22Rv1 (cell line): ENCODE measurements around the gene SLC22A15.

Experiments
- H3K27ac ChIP-seq: fragments of 450-650 bp; 2 replicates; pipeline ENCODE4 v1.5.1; 2017
- CTCF ChIP-seq: fragments of 450-650 bp; IDR thresholded peaks from 2 replicates; pipeline ENCODE4 v1.5.1; 2017; ENCODE audit warnings: mild to moderate bottlenecking
- ZFX ChIP-seq: fragments of 450-650 bp; IDR thresholded peaks from 2 replicates; pipeline ENCODE4 v1.6.1; 2017; ENCODE audit warnings: antibody characterized with exemption, borderline replicate concordance

The SLC22A15 gene

GRCh38 chr1:116001739-116002487 is 25.6 kb downstream of the SLC22A15 start:
- TF ChIP-seq CTCF (no peak), ZFX (no peak)
- H3K27ac ChIP-seq, result no peak overlapping the region

GRCh38 chr1:116002781-116003420 is 26.6 kb downstream of the SLC22A15 start:
- H3K27ac ChIP-seq, result no peak overlapping the region
- TF ChIP-seq CTCF (no peak), ZFX (no peak)

GRCh38 chr1:116003823-116004222 is 27.5 kb downstream of the SLC22A15 start:
- no peak for TF ChIP-seq CTCF
- TF ChIP-seq ZFX, result no peak
- H3K27ac ChIP-seq, result no peak overlapping the region

GRCh38 chr1:116006486-116006964 is 30.2 kb downstream of the SLC22A15 start:
- H3K27ac ChIP-seq, result no peak overlapping the region
- no peak for TF ChIP-seq CTCF
- no peak for TF ChIP-seq ZFX

GRCh38 chr1:116008656-116009390 is 32.5 kb downstream of the SLC22A15 start:
- TF ChIP-seq CTCF (no peak), ZFX (no peak)
- no peak overlapping the region for H3K27ac ChIP-seq

- no peak overlapping the region for H3K27ac ChIP-seq
- TF ChIP-seq CTCF (no peak), ZFX (no peak)
Measured at GRCh38 chr1:116012716-116013115, 36.4 kb downstream of the SLC22A15 start.
